Activated naive CD4-positive, alpha-beta T cell treated with anti-CD3 and anti-CD28 coated beads for 36 hours (primary cell): ENCODE data around the gene MSMB. TPM values are rescaled to one million over a fixed set of nuclear protein-coding genes. Genes with fewer than 3 reads are reported as not detected.
"Not testable (repeated sequence)": the region's sequence is repeated elsewhere in the genome, so short reads cannot be mapped to it uniquely, and the experiment has no call there.

ENCODE experiments used
- CTCF ChIA-PET: fragments of 350-600 bp; sonication (Branson Sonifier 250); formaldehyde crosslinking; loops from one replicate; lab custom pipeline; 2021; ENCODE audit warnings: antibody characterized with exemption; lab: Charles Lee
- DNase-seq: peaks from one replicate; pipeline ENCODE4 v3.0.0-alpha.2; 2020
- H3K27ac Mint-ChIP-seq: one replicate; pipeline ENCODE4 v1.8.0; 2021; ENCODE audit warnings: mild to moderate bottlenecking, mixed read lengths
- H3K27me3 Mint-ChIP-seq: one replicate; pipeline ENCODE4 v1.8.0; 2021; ENCODE audit warnings: low read depth, mixed read lengths
- H3K36me3 Mint-ChIP-seq: one replicate; pipeline ENCODE4 v1.8.0; 2021; ENCODE audit warnings: low read depth, mixed read lengths
- H3K4me1 Mint-ChIP-seq: one replicate; pipeline ENCODE4 v1.8.0; 2021; ENCODE audit warnings: low read depth, mixed read lengths
- H3K4me3 Mint-ChIP-seq: one replicate; pipeline ENCODE4 v1.8.0; 2021; ENCODE audit warnings: mild to moderate bottlenecking, moderate library complexity, mixed read lengths
- H3K9me3 Mint-ChIP-seq: one replicate; pipeline ENCODE4 v1.8.0; 2021; ENCODE audit warnings: mixed read lengths
- intact Hi-C: fragments of 100-400 bp; cut with micrococcal nuclease; formaldehyde crosslinking; loops from one replicate; pipeline ENCODE4 v1.15.1; 2023
- total RNA-seq, 2 experiments: library from RNA; stranded (reverse); gene quantifications; one replicate each; pipeline ENCODE4 v1.2.3, GENCODE V29; 2021

MSMB gene
- total RNA-seq, 2 experiments from 2014 or later: not detected

GRCh38 chr10:45985590-45985989 lies 60.5 kb downstream of the MSMB start:
- H3K27me3 Mint-ChIP-seq, H3K4me1 Mint-ChIP-seq, intact Hi-C loops, H3K9me3 Mint-ChIP-seq, CTCF ChIA-PET, DNase-seq, H3K36me3 Mint-ChIP-seq, H3K27ac Mint-ChIP-seq, H3K4me3 Mint-ChIP-seq: not testable (repeated sequence)

GRCh38 chr10:45984473-45984872 lies 61.6 kb downstream of the MSMB start:
- CTCF ChIA-PET, H3K4me3 Mint-ChIP-seq, H3K27ac Mint-ChIP-seq, H3K36me3 Mint-ChIP-seq, H3K4me1 Mint-ChIP-seq, intact Hi-C loops, H3K9me3 Mint-ChIP-seq, DNase-seq, H3K27me3 Mint-ChIP-seq: not testable (repeated sequence)

GRCh38 chr10:45983538-45984186 lies 62.4 kb downstream of the MSMB start:
- intact Hi-C loops, H3K4me3 Mint-ChIP-seq, H3K27ac Mint-ChIP-seq, CTCF ChIA-PET, H3K9me3 Mint-ChIP-seq, H3K27me3 Mint-ChIP-seq, H3K36me3 Mint-ChIP-seq, H3K4me1 Mint-ChIP-seq: not testable (repeated sequence)
- peak; percentile 54 for DNase-seq

Other genes starting within 250 kb of the MSMB start
- 1 to 10 TPM; 9.4 to 9.5 TPM for gene AGAP4, start 198.8 kb downstream of the MSMB start, total RNA-seq
- gene TIMM23, start 73.8 kb downstream of the MSMB start, total RNA-seq: 10 to 100 TPM; 52.5 to 54.3 TPM
- gene NCOA4, start 15.6 kb downstream of the MSMB start, total RNA-seq: 10 to 100 TPM; 74.2 to 75.0 TPM
- gene ANTXRL, start 240.7 kb upstream of the MSMB start, total RNA-seq: not detected